Measurements from ENCODE around the gene FAF1. TPM values are rescaled to one million over a fixed set of nuclear protein-coding genes. Genes with fewer than 3 reads are reported as not detected.
"Not testable (repeated sequence)": the region's sequence is repeated elsewhere in the genome, so short reads cannot be mapped to it uniquely, and the experiment has no call there.

Gene FAF1
- total RNA-seq, 4 donors from 2014 or later = 33.8 to 55.8 (median 45.6) TPM

- no peak for DNase-seq (ENCODE audit: low spot score in 2 of 2)
- 98% methylated on average over 2 of the region's 2 CpGs for WGBS, 2 donors
- no peak overlapping the region for H3K4me3 ChIP-seq (ENCODE audit: low read depth, poor library complexity, severe bottlenecking)
- TF ChIP-seq, protein P1, sequence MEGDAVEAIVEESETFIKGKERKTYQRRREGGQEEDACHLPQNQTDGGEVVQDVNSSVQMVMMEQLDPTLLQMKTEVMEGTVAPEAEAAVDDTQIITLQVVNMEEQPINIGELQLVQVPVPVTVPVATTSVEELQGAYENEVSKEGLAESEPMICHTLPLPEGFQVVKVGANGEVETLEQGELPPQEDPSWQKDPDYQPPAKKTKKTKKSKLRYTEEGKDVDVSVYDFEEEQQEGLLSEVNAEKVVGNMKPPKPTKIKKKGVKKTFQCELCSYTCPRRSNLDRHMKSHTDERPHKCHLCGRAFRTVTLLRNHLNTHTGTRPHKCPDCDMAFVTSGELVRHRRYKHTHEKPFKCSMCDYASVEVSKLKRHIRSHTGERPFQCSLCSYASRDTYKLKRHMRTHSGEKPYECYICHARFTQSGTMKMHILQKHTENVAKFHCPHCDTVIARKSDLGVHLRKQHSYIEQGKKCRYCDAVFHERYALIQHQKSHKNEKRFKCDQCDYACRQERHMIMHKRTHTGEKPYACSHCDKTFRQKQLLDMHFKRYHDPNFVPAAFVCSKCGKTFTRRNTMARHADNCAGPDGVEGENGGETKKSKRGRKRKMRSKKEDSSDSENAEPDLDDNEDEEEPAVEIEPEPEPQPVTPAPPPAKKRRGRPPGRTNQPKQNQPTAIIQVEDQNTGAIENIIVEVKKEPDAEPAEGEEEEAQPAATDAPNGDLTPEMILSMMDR (IDR thresholded peaks at IDR 0.05) = no peak
- TF ChIP-seq POLR2A (IDR thresholded peaks at IDR 0.05) = no peak
- intact Hi-C loops (cut with DNase I; ENCODE audit: low total_unique reads) = no loop called here
Observed at GRCh38 chr1:50915621-50916020, 44.4 kb downstream of the FAF1 start.

DNA sequence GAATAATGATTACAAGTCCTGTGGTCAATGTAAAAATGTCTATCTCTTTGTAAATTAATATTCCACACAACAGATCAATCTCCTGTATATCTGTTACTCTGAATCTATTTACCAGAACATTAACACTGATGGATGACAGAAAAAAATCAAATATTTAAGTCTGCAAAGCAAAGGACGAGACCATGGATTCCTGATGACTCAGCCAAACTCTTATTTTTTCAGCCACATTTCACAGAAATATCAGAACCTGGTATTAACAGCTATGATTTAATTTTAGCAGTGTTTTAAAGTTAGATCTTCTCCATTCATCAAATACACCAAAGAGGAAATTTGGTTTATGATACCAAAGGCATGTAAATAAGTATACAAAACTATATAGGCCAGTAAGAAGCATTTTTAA, 46.1 kb downstream of the FAF1 start:
- DNase-seq (ENCODE audit: low spot score in 2 of 2) = no peak
- TF ChIP-seq, protein P1 (IDR thresholded peaks at IDR 0.05) = no peak
- no peak for TF ChIP-seq POLR2A (IDR thresholded peaks at IDR 0.05)
- WGBS, 2 donors = 92 to 98% methylated on average over 1 of the region's 1 CpG
- intact Hi-C loops (cut with DNase I; ENCODE audit: low total_unique reads) = no loop called here
- no peak overlapping the region for H3K4me3 ChIP-seq (ENCODE audit: low read depth, poor library complexity, severe bottlenecking)

DNA sequence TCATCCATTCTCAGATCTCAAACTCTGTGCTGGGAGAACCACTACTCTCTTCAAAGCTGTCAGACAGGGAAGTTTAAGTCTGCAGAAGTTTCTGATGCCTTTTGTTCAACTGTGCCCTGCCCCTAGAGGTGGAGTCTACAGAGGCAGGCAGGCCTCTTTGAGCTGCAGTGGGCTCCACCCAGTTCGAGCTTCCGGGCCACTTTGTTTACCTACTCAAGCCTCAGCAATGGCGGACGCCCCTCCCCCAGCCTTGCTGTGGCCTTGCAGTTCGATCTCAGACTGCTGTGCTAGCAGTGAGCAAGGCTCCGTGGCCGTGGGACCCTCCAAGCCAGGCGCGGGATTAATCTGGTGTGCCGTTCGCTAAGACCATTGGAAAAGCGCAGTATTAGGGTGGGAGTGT, 49.7 kb downstream of the FAF1 start:
- WGBS, 2 donors = 98% methylated on average over 12 of the region's 12 CpGs
- intact Hi-C loops (cut with DNase I; ENCODE audit: low total_unique reads); H3K4me3 ChIP-seq (ENCODE audit: low read depth, poor library complexity, severe bottlenecking); DNase-seq (ENCODE audit: low spot score in 2 of 2): not testable (repeated sequence)

DNA sequence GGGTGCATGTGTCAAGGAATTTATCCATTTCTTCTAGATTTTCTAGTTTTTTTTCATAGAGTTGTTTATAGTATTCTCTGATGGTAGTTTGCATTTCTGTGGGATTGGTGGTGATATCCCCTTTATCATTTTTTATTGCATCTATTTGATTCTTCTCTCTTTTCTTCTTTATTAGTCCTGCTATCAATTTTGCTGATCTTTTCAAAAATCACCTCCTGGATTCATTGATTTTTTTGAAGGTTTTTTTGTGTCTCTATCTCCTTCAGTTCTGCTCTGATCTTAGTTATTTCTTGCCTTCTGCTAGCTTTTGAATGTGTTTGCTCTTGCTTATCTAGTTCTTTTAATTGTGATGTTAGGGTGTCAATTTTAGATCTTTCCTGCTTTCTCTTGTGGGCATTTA, 52.5 kb downstream of the FAF1 start:
- DNase-seq (ENCODE audit: low spot score in 2 of 2); intact Hi-C loops (cut with DNase I; ENCODE audit: low total_unique reads); H3K4me3 ChIP-seq (ENCODE audit: low read depth, poor library complexity, severe bottlenecking): not testable (repeated sequence)

- intact Hi-C loops (cut with DNase I; ENCODE audit: low total_unique reads); DNase-seq (ENCODE audit: low spot score in 2 of 2); H3K4me3 ChIP-seq (ENCODE audit: low read depth, poor library complexity, severe bottlenecking): not testable (repeated sequence)
- WGBS, 2 donors = 86 to 96% methylated on average over 1 of the region's 1 CpG
Observed at GRCh38 chr1:50906050-50906449, 54.0 kb downstream of the FAF1 start.

DNA sequence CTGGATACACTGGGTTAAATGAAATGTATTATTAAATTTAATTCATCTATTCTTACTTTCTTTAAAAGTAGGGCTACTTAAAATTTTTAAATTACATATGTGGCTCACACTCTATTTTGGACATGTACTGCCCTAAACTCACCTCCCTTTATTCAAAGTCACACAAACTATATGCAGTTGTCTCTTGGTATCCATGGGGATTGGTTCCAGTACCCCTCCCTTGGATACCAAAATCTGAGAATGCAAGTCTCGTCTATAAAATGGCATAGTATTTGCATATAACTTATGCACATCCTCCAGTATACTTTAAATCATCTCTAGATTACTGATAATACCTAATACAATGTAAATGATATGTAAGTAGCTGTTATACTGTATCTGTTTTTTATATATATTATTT, 57.6 kb downstream of the FAF1 start:
- intact Hi-C loops (cut with DNase I; ENCODE audit: low total_unique reads) = no loop called here
- H3K4me3 ChIP-seq (ENCODE audit: low read depth, poor library complexity, severe bottlenecking) = no peak overlapping the region
- TF ChIP-seq POLR2A (IDR thresholded peaks at IDR 0.05) = no peak
- TF ChIP-seq, protein P1 (IDR thresholded peaks at IDR 0.05) = no peak
- 67 to 68% methylated on average over 1 of the region's 1 CpG for WGBS, 2 donors
- DNase-seq (ENCODE audit: low spot score in 2 of 2) = no peak

GRCh38 chr1:50901872-50902271, 58.2 kb downstream of the FAF1 start:
- no peak overlapping the region for H3K4me3 ChIP-seq (ENCODE audit: low read depth, poor library complexity, severe bottlenecking)
- intact Hi-C loops (cut with DNase I; ENCODE audit: low total_unique reads) = no loop called here
- 0% methylated on average over 1 of the region's 1 CpG for WGBS, 2 donors
- no peak for TF ChIP-seq POLR2A (IDR thresholded peaks at IDR 0.05)
- TF ChIP-seq, protein P1 (IDR thresholded peaks at IDR 0.05) = no peak
- no peak for DNase-seq (ENCODE audit: low spot score in 2 of 2)

Measured in lower leg skin (tissue), 4 donors.